Measurements from ENCODE around the gene NDNF. TPM values are rescaled to one million over a fixed set of nuclear protein-coding genes. Genes with fewer than 3 reads are reported as not detected.

Gene NDNF
- total and polyA plus RNA-seq, 2 donors (not counting 1 experiment from before 2014, with no cell fraction given): not detected

- Histone ChIP-seq H4K20me1 (ENCODE audit: control insufficient read depth, insufficient read depth, low read length, poor library complexity, severe bottlenecking) (no peaks in the 10 kb centered on the region), H3K79me2 (ENCODE audit: control insufficient read depth, insufficient read depth, low read length) (no peaks in the 10 kb centered on the region), H3K9me3 (ENCODE audit: control extremely low read depth in 1 of 3, control insufficient read depth in 2 of 3, insufficient read depth in 1 of 3, low read length in 2 of 3) (no peaks in the 10 kb centered on the region), H2AFZ (ENCODE audit: insufficient read depth, low read depth, low read length, poor library complexity, severe bottlenecking) (no peak overlapping the region), H3K4me2 (replicated peaks; ENCODE audit: low read depth, low read length, poor library complexity, severe bottlenecking) (no peak overlapping the region), H3K27ac (ENCODE audit: low read length in 2 of 2) (no peak overlapping the region), H3K27me3 (replicated peaks in 1 of 4; ENCODE audit: control extremely low read depth in 1 of 4, control insufficient read depth in 3 of 4, insufficient read depth in 4 of 4, low read length in 3 of 4) (no peaks in the 10 kb centered on the region), H3K4me3 (ENCODE audit: control extremely low read depth in 1 of 5, extremely low read depth in 1 of 5, insufficient read depth in 1 of 5, low read depth in 2 of 5, low read length in 4 of 5) (no peak overlapping the region), H3K36me3 (replicated peaks in 1 of 2; ENCODE audit: control extremely low read depth in 1 of 2, control insufficient read depth in 1 of 2, extremely low read depth in 1 of 2, insufficient read depth in 2 of 2, low read length in 1 of 2) (no peaks in the 10 kb centered on the region), H3K4me1 (ENCODE audit: control insufficient read depth in 2 of 2, insufficient read depth in 2 of 2, low read length in 2 of 2) (no peaks in the 10 kb centered on the region), H3K9ac (ENCODE audit: low read length) (no peak overlapping the region)
- intact Hi-C loops (cut with micrococcal nuclease): no loop called here
- CTCF ChIA-PET: interaction anchor here (0.8 kb wide), 1 partner anchor 74 kb away, joined by 4 read pairs; no protein-coding TSS in a partner anchor
- WGBS (ENCODE audit: insufficient coverage): no CpG with 5 or more reads among the region's 2 CpGs
- Mint-ChIP-seq H3K9me3 (ENCODE audit: insufficient read depth) (no peaks in the 10 kb centered on the region), H3K4me3 (no peak overlapping the region), H3K27ac (no peak overlapping the region), H3K27me3 (no peaks in the 10 kb centered on the region), H3K4me1 (no peaks in the 10 kb centered on the region)
- no peak for TF ChIP-seq EZH2 (IDR thresholded peaks at IDR 0.05; ENCODE audit: borderline replicate concordance, insufficient read depth, low read depth, low read length, poor library complexity, severe bottlenecking)
- no peak for TF ChIP-seq CTCF (IDR thresholded peaks at IDR 0.05)
- ATAC-seq (ENCODE audit: low read depth) (no peak), DNase-seq (no peak)
- POLR2A ChIA-PET: no interaction called here
These were observed 46.0 kb upstream of the NDNF start for GRCh38 chr4:121118344-121118743.

GRCh38 chr4:121114756-121115155 is 42.4 kb upstream of the NDNF start:
- Mint-ChIP-seq H3K4me1 (no peaks in the 10 kb centered on the region), H3K9me3 (ENCODE audit: insufficient read depth) (no peaks in the 10 kb centered on the region), H3K4me3 (no peak overlapping the region), H3K27ac (no peak overlapping the region), H3K27me3 (no peaks in the 10 kb centered on the region)
- intact Hi-C loops (cut with micrococcal nuclease): no loop called here
- DNase-seq (no peak), ATAC-seq (ENCODE audit: low read depth) (no peak)
- WGBS (ENCODE audit: insufficient coverage): no CpG with 5 or more reads among the region's 1 CpG
- Histone ChIP-seq H3K79me2 (ENCODE audit: control insufficient read depth, insufficient read depth, low read length) (no peaks in the 10 kb centered on the region), H3K4me1 (ENCODE audit: control insufficient read depth in 2 of 2, insufficient read depth in 2 of 2, low read length in 2 of 2) (no peaks in the 10 kb centered on the region), H3K36me3 (replicated peaks in 1 of 2; ENCODE audit: control extremely low read depth in 1 of 2, control insufficient read depth in 1 of 2, extremely low read depth in 1 of 2, insufficient read depth in 2 of 2, low read length in 1 of 2) (no peaks in the 10 kb centered on the region), H3K4me3 (ENCODE audit: control extremely low read depth in 1 of 5, extremely low read depth in 1 of 5, insufficient read depth in 1 of 5, low read depth in 2 of 5, low read length in 4 of 5) (no peak overlapping the region), H3K27me3 (replicated peaks in 1 of 4; ENCODE audit: control extremely low read depth in 1 of 4, control insufficient read depth in 3 of 4, insufficient read depth in 4 of 4, low read length in 3 of 4) (no peaks in the 10 kb centered on the region), H3K9ac (ENCODE audit: low read length) (no peak overlapping the region), H4K20me1 (ENCODE audit: control insufficient read depth, insufficient read depth, low read length, poor library complexity, severe bottlenecking) (no peaks in the 10 kb centered on the region), H2AFZ (ENCODE audit: insufficient read depth, low read depth, low read length, poor library complexity, severe bottlenecking) (no peak overlapping the region), H3K9me3 (ENCODE audit: control extremely low read depth in 1 of 3, control insufficient read depth in 2 of 3, insufficient read depth in 1 of 3, low read length in 2 of 3) (no peaks in the 10 kb centered on the region), H3K4me2 (replicated peaks; ENCODE audit: low read depth, low read length, poor library complexity, severe bottlenecking) (no peak overlapping the region), H3K27ac (ENCODE audit: low read length in 2 of 2) (no peak overlapping the region)
- POLR2A ChIA-PET: no interaction called here
- TF ChIP-seq CTCF (IDR thresholded peaks at IDR 0.05): no peak
- no peak for TF ChIP-seq EZH2 (IDR thresholded peaks at IDR 0.05; ENCODE audit: borderline replicate concordance, insufficient read depth, low read depth, low read length, poor library complexity, severe bottlenecking)
- CTCF ChIA-PET: no interaction called here
